T-helper 1 cell treated with Interleukin-12 subunit alpha and Interleukin-12 subunit beta and Interleukin-4 antibody, amounts not matched to agents 30 μg/mL and 1 μg/mL, for 36 hours (primary cell): ENCODE data around the gene CNTN4.

Experiments used
- H3K27ac Mint-ChIP-seq: one replicate; pipeline ENCODE4 v1.8.0; 2021; ENCODE audit warnings: mild to moderate bottlenecking, mixed read lengths
- H3K27me3 Mint-ChIP-seq: one replicate; pipeline ENCODE4 v1.8.0; 2021; ENCODE audit warnings: low read depth, mixed read lengths
- H3K36me3 Mint-ChIP-seq: one replicate; pipeline ENCODE4 v1.8.0; 2021; ENCODE audit warnings: low read depth, mixed read lengths
- H3K4me1 Mint-ChIP-seq: one replicate; pipeline ENCODE4 v1.8.0; 2021; ENCODE audit warnings: low read depth, mixed read lengths
- H3K4me3 Mint-ChIP-seq: one replicate; pipeline ENCODE4 v1.8.0; 2021; ENCODE audit warnings: mild to moderate bottlenecking, moderate library complexity, mixed read lengths
- H3K9me3 Mint-ChIP-seq: one replicate; pipeline ENCODE4 v1.8.0; 2021; ENCODE audit warnings: mixed read lengths

Gene CNTN4

DNA sequence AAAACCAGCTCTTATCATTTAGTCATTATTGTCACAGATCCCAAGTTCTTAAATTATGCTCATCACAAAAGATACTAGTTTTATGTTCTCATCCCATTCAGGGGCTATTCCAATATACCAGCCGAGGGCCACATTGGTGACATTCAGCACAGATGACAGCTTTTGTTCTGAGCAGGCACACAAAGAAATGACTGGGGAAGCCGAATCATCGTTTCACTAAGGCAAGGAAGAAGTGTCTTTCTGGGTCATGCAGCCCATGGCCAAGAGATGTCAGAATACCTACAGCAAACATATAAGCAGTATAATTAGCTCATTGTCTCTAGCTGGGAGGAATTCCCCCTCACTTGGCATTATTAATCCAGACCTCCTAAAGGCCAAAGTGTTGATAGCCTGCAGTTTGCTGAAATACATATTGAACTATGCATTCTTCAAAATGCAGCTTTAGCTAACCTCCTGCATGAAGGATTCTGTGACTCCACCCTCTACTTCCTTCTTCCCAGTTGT, 100.2 kb downstream of the CNTN4 start:
- H3K36me3 Mint-ChIP-seq, result no peaks in the 10 kb centered on the region
- no peaks in the 10 kb centered on the region for H3K9me3 Mint-ChIP-seq
- H3K27me3 Mint-ChIP-seq, result no peaks in the 10 kb centered on the region
- no peak overlapping the region for H3K4me3 Mint-ChIP-seq
- no peaks in the 10 kb centered on the region for H3K4me1 Mint-ChIP-seq
- no peak overlapping the region for H3K27ac Mint-ChIP-seq

DNA sequence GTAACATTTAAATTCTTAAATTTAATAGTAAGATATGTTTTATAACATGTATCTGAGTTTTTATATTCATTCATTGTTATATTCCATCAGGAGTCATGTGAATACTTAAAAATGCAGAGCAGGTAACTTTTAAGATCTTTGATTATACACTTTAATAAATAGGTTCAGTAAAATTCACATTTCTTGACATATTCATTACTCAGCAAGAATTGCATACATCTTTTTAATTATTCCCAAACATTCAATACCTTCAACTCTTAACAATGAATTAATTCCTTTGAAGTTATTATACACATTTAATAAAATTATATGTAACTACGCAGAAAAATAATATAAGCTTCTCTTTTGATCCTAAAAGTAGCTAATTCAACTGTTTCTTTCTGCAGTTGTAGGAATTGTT, 105.4 kb downstream of the CNTN4 start:
- Mint-ChIP-seq H3K27ac (no peak overlapping the region), H3K36me3 (no peaks in the 10 kb centered on the region), H3K4me3 (no peak overlapping the region), H3K27me3 (no peaks in the 10 kb centered on the region), H3K9me3 (no peaks in the 10 kb centered on the region), H3K4me1 (no peaks in the 10 kb centered on the region)

DNA sequence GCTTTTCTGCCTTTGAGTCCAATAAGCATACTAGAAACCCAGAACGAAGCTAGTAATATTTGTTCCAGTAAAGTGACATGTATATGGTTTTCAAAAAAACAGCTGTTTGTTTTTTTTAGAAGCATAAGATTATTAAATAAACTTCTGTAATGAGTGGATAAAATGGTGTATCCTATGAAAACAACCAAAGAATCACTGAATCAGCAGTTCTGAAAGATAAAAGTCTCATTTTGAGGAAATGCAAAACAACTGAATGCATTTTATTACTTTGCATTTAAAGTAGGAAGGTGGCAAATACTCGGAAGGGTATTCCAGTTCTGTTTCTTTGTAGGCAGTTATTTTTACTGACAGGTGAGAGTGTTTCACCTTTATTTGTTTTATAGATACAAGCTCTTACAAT, 107.0 kb downstream of the CNTN4 start:
- Mint-ChIP-seq H3K9me3 (no peaks in the 10 kb centered on the region), H3K4me1 (no peaks in the 10 kb centered on the region), H3K36me3 (no peaks in the 10 kb centered on the region), H3K27ac (no peak overlapping the region), H3K27me3 (no peaks in the 10 kb centered on the region), H3K4me3 (no peak overlapping the region)

DNA sequence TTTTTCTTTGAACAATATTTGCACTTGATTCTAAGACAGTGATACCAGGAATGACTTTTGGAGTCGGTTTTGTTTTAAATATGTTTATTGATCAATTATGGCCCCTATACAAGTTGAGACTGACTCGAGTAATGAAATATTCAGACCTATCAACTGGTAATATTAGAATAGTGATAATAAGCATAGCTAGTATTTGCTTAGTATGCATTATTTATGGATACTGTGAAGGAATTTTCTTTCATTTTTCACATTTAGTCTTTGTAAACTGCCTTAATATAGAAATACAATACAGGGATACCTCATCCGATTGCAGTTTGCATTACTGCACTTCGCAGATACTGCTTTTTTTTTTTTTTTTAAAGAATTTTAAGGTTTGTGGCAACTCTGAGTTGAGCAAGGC, 107.9 kb downstream of the CNTN4 start:
- H3K27me3 Mint-ChIP-seq, result no peaks in the 10 kb centered on the region
- no peak overlapping the region for H3K27ac Mint-ChIP-seq
- no peaks in the 10 kb centered on the region for H3K36me3 Mint-ChIP-seq
- H3K9me3 Mint-ChIP-seq, result no peaks in the 10 kb centered on the region
- no peak overlapping the region for H3K4me3 Mint-ChIP-seq
- no peaks in the 10 kb centered on the region for H3K4me1 Mint-ChIP-seq

DNA sequence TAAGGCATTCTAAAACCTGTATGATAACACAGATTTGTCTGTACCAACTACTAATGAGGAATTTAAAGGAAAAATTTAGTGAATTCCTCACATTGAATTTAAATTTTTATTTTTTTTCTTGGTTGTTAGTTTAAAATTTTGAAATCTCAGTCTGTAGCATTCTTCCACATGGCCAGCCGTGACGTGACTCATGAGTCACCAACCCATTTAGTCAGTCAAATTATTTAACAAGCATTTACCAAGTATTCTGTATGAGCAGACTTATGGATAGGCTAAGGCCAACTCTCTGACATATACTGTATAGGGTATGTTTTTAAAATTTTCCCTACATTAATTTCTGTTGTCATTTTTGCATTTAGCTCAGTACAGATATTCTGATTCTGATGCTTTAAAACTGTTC, 112.9 kb downstream of the CNTN4 start:
- Mint-ChIP-seq H3K27ac (no peak overlapping the region), H3K4me1 (no peaks in the 10 kb centered on the region), H3K27me3 (no peaks in the 10 kb centered on the region), H3K9me3 (no peaks in the 10 kb centered on the region), H3K36me3 (no peaks in the 10 kb centered on the region), H3K4me3 (no peak overlapping the region)

DNA sequence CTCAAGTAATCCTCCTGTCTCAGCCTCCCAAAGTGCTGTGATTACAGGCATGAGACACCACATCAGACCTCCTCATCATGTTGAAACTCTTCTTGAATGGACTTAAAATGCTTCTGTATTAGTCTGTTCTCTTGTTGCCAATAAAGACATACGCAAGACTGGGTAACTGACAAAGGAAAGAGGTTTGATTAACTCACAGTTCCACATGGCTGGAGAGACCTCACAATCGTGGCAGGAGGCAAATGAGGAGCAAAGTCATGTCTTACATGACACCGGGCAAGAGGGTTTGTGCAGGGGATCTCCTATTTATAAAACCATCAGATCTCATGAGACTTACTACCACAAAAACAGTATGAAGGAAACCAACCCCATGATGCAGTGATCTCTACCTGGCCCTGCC, 113.5 kb downstream of the CNTN4 start:
- no peaks in the 10 kb centered on the region for H3K27me3 Mint-ChIP-seq
- no peaks in the 10 kb centered on the region for H3K36me3 Mint-ChIP-seq
- H3K4me1 Mint-ChIP-seq, result no peaks in the 10 kb centered on the region
- H3K4me3 Mint-ChIP-seq, result no peak overlapping the region
- H3K9me3 Mint-ChIP-seq, result no peaks in the 10 kb centered on the region
- H3K27ac Mint-ChIP-seq, result no peak overlapping the region

DNA sequence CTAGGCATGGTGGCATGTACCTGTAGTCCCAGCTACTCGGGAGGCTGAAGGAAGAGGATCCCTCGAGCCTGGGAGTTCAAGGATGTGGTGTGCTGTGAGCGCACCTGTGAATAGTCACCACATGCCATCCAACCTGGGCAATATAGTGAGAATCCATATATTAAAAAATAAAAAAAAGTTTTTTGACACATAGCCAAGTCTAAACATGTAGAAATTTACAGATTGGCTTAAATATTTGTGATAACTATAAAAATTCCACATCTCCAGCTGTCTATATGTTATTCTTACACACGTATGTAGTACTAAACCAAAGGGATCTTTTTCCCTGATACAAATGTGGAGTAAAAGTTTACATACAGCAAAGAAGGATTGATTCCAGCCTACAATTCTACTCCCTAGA, 119.7 kb downstream of the CNTN4 start:
- Mint-ChIP-seq H3K9me3 (no peaks in the 10 kb centered on the region), H3K36me3 (no peaks in the 10 kb centered on the region), H3K27ac (no peak overlapping the region), H3K4me1 (no peaks in the 10 kb centered on the region), H3K4me3 (no peak overlapping the region), H3K27me3 (no peaks in the 10 kb centered on the region)

DNA sequence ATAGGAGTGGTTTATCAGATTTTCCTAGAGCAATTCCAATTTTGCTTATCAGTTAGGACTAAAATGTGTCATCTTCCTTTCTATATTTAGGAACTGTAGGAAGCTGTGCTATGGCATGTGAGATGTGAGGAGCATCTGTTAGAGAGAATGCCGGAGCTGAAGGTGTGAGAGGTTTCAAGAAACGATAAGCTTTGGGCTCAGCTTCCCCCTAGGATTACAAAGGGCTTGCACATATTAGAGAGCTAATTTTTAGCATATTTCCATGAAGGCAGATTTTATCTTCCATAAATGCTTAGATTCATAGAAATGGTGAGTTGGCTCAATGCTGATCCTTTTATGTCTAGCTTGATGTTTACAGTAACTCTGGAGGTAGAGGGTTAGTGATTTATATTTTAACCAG, 120.2 kb downstream of the CNTN4 start:
- Mint-ChIP-seq H3K4me3 (no peak overlapping the region), H3K9me3 (no peaks in the 10 kb centered on the region), H3K36me3 (no peaks in the 10 kb centered on the region)

DNA sequence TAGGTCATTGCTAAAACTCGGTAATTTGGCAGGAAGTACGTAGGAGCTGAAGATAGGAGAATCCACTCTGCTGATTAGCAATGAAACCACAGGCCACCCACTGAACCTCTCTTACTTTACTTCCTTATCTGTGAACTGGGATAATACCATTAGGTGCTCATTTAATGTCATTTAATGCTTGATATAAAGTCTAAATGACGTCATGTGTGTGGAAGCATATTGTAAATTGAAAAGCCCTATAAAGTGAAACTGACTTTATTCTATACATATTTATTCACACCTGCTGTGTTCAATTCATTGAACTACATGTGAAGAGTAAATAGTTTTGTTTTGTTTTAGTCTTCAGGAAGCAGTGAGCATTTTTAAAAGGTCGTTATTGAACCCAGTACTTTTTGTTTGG, 137.5 kb downstream of the CNTN4 start:
- H3K27me3 Mint-ChIP-seq, result no peaks in the 10 kb centered on the region
- H3K9me3 Mint-ChIP-seq, result no peaks in the 10 kb centered on the region
- no peaks in the 10 kb centered on the region for H3K4me1 Mint-ChIP-seq
- H3K27ac Mint-ChIP-seq, result no peak overlapping the region
- no peaks in the 10 kb centered on the region for H3K36me3 Mint-ChIP-seq
- H3K4me3 Mint-ChIP-seq, result no peak overlapping the region

More for the DNA sequence above, 120.2 kb downstream of the CNTN4 start:
- no peaks in the 10 kb centered on the region for H3K4me1 Mint-ChIP-seq
- H3K27ac Mint-ChIP-seq, result no peak overlapping the region
- no peaks in the 10 kb centered on the region for H3K27me3 Mint-ChIP-seq

DNA sequence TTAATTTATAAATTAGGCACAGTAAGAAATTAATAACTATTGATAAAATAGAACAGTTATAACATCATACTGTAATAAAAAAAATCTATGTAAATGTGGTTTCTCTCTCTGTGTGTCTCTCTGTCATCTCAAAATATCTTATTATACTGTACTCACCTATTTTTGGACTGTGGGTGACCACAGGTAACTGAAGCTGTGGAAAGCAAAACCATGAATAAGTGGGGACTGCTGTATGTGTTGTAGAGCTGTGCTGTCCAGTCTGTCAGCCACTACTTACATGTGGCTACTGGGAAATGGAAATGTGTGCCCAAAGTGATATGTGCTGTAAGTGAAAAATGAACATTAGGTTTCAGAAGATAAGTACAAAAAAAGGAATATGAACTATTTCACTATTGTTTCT, 145.5 kb downstream of the CNTN4 start:
- Mint-ChIP-seq H3K4me1 (no peaks in the 10 kb centered on the region), H3K9me3 (no peaks in the 10 kb centered on the region)

DNA sequence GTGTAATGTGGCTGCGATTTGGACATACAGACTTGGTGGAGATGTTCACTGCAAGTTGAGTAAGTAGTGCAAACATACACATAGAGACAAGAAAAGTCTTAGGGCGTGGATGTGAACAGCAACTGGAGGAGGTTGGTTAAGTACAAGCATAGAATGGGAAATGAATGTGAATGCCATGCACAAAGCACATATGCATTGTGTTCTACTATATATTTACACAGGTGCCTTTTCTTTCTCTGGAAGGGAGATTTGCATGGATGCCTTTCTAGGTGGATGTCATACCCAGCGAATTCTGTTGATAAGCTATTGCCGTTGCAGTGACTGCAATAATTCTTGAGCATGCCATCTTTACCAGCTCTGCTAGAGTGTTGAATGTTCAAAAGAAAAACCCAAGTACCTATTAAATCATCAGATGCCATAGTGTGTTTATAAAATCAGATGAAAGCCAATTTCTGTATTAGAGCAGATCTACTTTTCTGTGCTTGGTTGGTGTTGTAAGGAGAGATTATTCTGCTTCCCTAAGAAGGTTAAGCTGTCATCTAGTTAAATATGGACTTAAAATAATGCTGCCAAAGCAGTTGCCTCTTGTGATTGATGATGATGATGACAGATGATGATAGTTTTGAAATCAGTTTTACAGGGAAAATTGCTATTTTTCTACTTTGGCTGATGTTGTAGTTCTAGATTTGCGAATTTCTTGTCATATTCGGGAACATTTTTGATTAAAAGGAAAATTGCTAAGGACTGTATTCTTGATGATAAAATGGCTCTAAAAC, 148.4 kb downstream of the CNTN4 start:
- Mint-ChIP-seq H3K4me1 (no peaks in the 10 kb centered on the region), H3K27ac (no peak overlapping the region), H3K4me3 (no peak overlapping the region), H3K27me3 (no peaks in the 10 kb centered on the region), H3K36me3 (no peaks in the 10 kb centered on the region), H3K9me3 (no peaks in the 10 kb centered on the region)

More for the DNA sequence above, 145.5 kb downstream of the CNTN4 start:
- H3K27ac Mint-ChIP-seq, result no peak overlapping the region
- H3K27me3 Mint-ChIP-seq, result no peaks in the 10 kb centered on the region
- no peaks in the 10 kb centered on the region for H3K36me3 Mint-ChIP-seq
- no peak overlapping the region for H3K4me3 Mint-ChIP-seq

DNA sequence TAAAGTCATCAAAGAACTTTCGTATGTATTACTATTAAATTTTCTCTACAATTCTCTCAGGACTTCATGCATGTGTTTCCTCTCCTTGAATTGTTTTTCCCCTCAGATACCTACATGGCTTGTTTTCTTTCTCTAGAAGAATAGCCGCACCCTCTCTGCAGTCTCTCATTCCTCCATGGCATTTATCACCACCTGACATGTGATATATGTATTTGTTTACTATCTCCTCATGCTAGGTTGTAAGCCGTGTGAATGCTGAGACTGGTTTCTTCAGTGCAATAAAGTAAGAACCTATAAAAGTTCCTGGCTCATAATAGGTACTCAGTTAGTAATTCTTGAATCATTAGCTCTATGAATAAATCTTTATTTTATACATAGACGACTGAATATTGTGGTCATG, 149.2 kb downstream of the CNTN4 start:
- H3K9me3 Mint-ChIP-seq, result no peaks in the 10 kb centered on the region
- no peak overlapping the region for H3K4me3 Mint-ChIP-seq
- no peak overlapping the region for H3K27ac Mint-ChIP-seq
- H3K36me3 Mint-ChIP-seq, result no peaks in the 10 kb centered on the region
- H3K27me3 Mint-ChIP-seq, result no peaks in the 10 kb centered on the region
- H3K4me1 Mint-ChIP-seq, result no peaks in the 10 kb centered on the region

DNA sequence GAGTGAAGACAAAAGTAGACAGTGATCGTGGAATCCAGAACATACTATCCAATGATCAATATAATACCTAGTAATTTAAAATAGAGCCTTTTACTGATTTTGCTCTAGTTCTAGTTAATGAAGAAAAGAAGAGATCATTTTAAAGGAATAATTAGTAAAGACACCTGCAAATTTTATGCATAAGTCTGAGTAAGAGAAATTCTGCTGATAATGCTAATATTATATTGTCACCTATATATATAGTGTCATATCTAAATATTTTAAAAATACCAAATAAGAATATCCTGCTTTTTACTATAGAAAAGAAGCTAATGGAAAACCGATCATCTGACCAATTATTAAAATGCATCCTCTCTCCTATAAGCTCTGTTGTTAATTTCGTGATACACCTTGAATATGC, 152.1 kb downstream of the CNTN4 start:
- Mint-ChIP-seq H3K9me3 (peaks cover 8% of the 10 kb centered on the region), H3K4me3 (no peak overlapping the region), H3K36me3 (no peaks in the 10 kb centered on the region), H3K27me3 (no peaks in the 10 kb centered on the region), H3K4me1 (no peaks in the 10 kb centered on the region), H3K27ac (no peak overlapping the region)

DNA sequence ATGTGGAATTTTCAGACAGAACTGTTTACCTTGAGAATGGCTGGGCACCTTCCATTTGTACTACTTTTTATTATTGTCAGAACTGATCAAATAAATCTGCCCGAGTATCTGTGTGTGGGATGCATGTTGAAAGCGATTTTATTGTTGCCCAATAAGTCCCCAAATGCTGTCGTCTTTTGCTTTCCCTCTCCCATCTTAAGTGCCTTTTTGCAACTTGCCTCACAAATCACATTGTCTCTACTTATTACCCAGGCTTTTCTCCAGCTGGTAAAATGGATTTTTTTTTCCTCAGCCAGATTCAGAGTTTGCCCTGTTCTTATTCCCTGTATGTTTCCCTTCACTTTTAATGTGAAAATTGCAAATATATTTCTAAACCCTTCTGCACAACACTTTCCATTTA, 163.1 kb downstream of the CNTN4 start:
- H3K4me3 Mint-ChIP-seq, result no peak overlapping the region

DNA sequence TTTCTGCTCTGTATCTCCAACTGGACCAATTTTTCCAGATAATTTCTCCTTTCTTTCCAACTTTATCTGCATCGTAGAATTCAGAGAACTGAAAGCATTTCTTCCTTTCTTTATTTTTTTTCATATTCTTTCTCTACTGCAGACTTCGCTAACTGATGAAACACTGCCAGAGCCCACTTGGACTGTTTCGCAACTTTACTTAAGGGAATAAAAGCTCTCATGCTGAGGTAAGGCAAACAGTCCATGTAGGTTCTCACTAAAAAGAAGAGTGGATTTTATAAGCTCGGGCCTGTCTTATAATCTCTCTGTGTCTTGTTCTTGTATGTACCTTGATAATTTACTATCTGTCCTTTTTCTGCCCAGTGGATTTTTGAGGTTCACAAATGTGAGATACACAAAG, 163.5 kb downstream of the CNTN4 start:
- Mint-ChIP-seq H3K27me3 (no peaks in the 10 kb centered on the region), H3K9me3 (no peaks in the 10 kb centered on the region), H3K36me3 (no peaks in the 10 kb centered on the region), H3K4me1 (no peaks in the 10 kb centered on the region), H3K4me3 (no peak overlapping the region), H3K27ac (no peak overlapping the region)

More for the DNA sequence above, 163.1 kb downstream of the CNTN4 start:
- Mint-ChIP-seq H3K27me3 (no peaks in the 10 kb centered on the region), H3K9me3 (no peaks in the 10 kb centered on the region), H3K4me1 (no peaks in the 10 kb centered on the region), H3K27ac (no peak overlapping the region), H3K36me3 (no peaks in the 10 kb centered on the region)

DNA sequence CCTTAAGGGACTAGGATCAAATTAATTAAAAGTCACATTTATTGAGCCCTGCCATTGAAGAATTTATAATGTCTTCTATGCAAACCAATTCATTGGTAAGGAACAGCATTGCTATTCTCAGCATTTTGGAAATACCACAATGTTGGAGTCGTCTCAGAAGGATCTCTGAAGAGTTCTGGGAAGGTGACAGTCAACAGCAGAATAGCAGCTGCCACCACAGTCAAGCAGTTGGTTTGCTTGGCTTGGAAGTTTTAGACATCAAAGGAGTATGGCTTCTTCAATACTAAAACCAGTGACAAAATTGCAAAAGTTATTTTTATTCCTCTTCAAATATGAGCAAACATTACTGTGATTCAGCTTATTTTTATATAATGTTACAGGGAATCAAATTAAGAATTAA, 167.9 kb downstream of the CNTN4 start:
- no peak overlapping the region for H3K4me3 Mint-ChIP-seq
- H3K9me3 Mint-ChIP-seq, result no peaks in the 10 kb centered on the region
- no peaks in the 10 kb centered on the region for H3K4me1 Mint-ChIP-seq
- no peaks in the 10 kb centered on the region for H3K36me3 Mint-ChIP-seq
- no peak overlapping the region for H3K27ac Mint-ChIP-seq
- no peaks in the 10 kb centered on the region for H3K27me3 Mint-ChIP-seq
